WTC11 (cell line): Measurements from ENCODE around the gene ACTA2.

Experiments
- ATF2 ChIP-seq: sonication (generic); formaldehyde crosslinking; IDR thresholded peaks from 2 replicates; pipeline ENCODE4 v1.8.1; 2022; ENCODE audit warnings: low read depth, missing genetic modification reagents, borderline replicate concordance
- ATF3 ChIP-seq: sonication (generic); formaldehyde crosslinking; conservative IDR thresholded peaks from 2 replicates; pipeline ENCODE4 v1.8.1; 2022; ENCODE audit warnings: mild to moderate bottlenecking, missing genetic modification reagents
- CREM ChIP-seq: sonication (generic); formaldehyde crosslinking; IDR thresholded peaks from 2 replicates; pipeline ENCODE4 v1.8.1; 2022; ENCODE audit warnings: mild to moderate bottlenecking, missing genetic modification reagents, moderate library complexity
- CTCF ChIP-seq: fragments of 200-600 bp; IDR thresholded peaks from 2 replicates; pipeline ENCODE4 v1.8.0; 2022; ENCODE audit warnings: antibody characterized with exemption
- MAX ChIP-seq: sonication (generic); formaldehyde crosslinking; IDR thresholded peaks from 2 replicates; pipeline ENCODE4 v1.8.0; 2022; ENCODE audit warnings: mild to moderate bottlenecking, missing genetic modification reagents
- NFATC4 ChIP-seq: fragments of 250-450 bp; sonication (Bioruptor Pico); IDR thresholded peaks from 2 replicates; pipeline ENCODE4 v1.9.0; 2021; ENCODE audit warnings: mild to moderate bottlenecking
- NFYB ChIP-seq: sonication (generic); formaldehyde crosslinking; conservative IDR thresholded peaks from 2 replicates; pipeline ENCODE4 v1.8.0; 2022; ENCODE audit warnings: low read depth, missing genetic modification reagents
- NR1H2 ChIP-seq: sonication (generic); formaldehyde crosslinking; IDR thresholded peaks from 2 replicates; pipeline ENCODE4 v1.9.0; 2021; ENCODE audit warnings: mild to moderate bottlenecking, moderate library complexity, missing genetic modification reagents
- NR2C2 ChIP-seq: sonication (generic); formaldehyde crosslinking; IDR thresholded peaks from 2 replicates; pipeline ENCODE4 v1.8.0; 2022; ENCODE audit warnings: mild to moderate bottlenecking, missing genetic modification reagents
- SMAD3 ChIP-seq: sonication (generic); formaldehyde crosslinking; IDR thresholded peaks from 2 replicates; pipeline ENCODE4 v1.8.0; 2022; ENCODE audit warnings: missing genetic modification reagents, mild to moderate bottlenecking, borderline replicate concordance
- ZNF263 ChIP-seq: sonication (generic); formaldehyde crosslinking; IDR thresholded peaks from 2 replicates; pipeline ENCODE4 v1.8.1; 2022; ENCODE audit warnings: low read depth, mild to moderate bottlenecking, moderate library complexity, missing genetic modification reagents

GRCh38 chr10:88898727-88899126 lies 53.8 kb downstream of the ACTA2 start:
- TF ChIP-seq CTCF: no peak
- no peak for TF ChIP-seq MAX
- no peak for TF ChIP-seq NFATC4 (CRISPR knock-in tag)
- TF ChIP-seq NFYB (CRISPR knock-in tag): no peak
- TF ChIP-seq ZNF263 (CRISPR knock-in tag): no peak
- no peak for TF ChIP-seq CREM
- TF ChIP-seq SMAD3 (CRISPR knock-in tag): no peak
- no peak for TF ChIP-seq ATF3
- TF ChIP-seq NR2C2: no peak
- TF ChIP-seq ATF2 (CRISPR knock-in tag): no peak
- TF ChIP-seq NR1H2 (CRISPR knock-in tag): no peak
